IgD-negative memory B cell (primary cell): ENCODE results near the gene NOL4L. TPM values are rescaled to one million over a fixed set of nuclear protein-coding genes. Genes with fewer than 3 reads are reported as not detected.
"Not testable (repeated sequence)": the region's sequence is repeated elsewhere in the genome, so short reads cannot be mapped to it uniquely, and the experiment has no call there.

Experiments used
- H3K27ac Mint-ChIP-seq, 3 donors: one replicate each; pipeline ENCODE4 v1.8.0; 2020 to 2022; ENCODE audit warnings: mild to moderate bottlenecking in 3 of 3, mixed read lengths in 3 of 3, moderate library complexity in 1 of 3
- H3K27me3 Mint-ChIP-seq: one replicate; pipeline ENCODE4 v1.8.0; 2021; ENCODE audit warnings: mixed read lengths
- H3K36me3 Mint-ChIP-seq: one replicate; pipeline ENCODE4 v1.8.0; 2020; ENCODE audit warnings: mild to moderate bottlenecking, mixed read lengths
- H3K4me1 Mint-ChIP-seq, 3 donors: one replicate each; pipeline ENCODE4 v1.8.0; 2020 to 2022; ENCODE audit warnings: mixed read lengths in 3 of 3, mild to moderate bottlenecking in 1 of 3
- H3K4me3 Mint-ChIP-seq, 4 donors: one replicate each; pipeline ENCODE4 v1.8.0; 2020 to 2022; ENCODE audit warnings: mild to moderate bottlenecking in 4 of 4, mixed read lengths in 4 of 4, moderate library complexity in 3 of 4
- H3K9me3 Mint-ChIP-seq, 3 donors: one replicate each; pipeline ENCODE4 v1.8.0; 2020 to 2021; ENCODE audit warnings: mixed read lengths in 3 of 3, mild to moderate bottlenecking in 1 of 3
- polyA plus RNA-seq: library from polyadenylated mRNA; unstranded; fragments of 300-500 nt; fragmentation: Illumina TruSeq; gene quantifications from one replicate; pipeline ENCODE4 v1.2.3, GENCODE V29; 2021

NOL4L gene
- polyA plus RNA-seq, 1 donor from 2014 or later = 7.3 TPM

DNA sequence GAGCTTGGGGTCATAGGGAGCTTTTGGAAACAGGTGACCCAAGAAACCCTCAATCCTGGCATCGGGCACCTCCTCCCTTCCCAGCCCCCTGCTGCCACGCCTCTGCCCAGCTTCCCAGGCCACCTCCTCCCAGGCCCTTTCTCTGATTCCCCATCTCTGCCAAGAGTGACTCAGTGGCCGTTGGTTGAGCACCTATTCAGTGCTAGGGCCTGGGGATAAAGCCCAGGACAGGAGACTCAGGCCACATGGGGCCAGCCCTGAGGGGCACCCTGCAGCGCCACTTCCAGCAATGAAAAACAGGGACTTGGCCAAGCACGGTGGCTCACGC is 116.9 kb downstream of the NOL4L start:
- Mint-ChIP-seq H3K27ac (peak overlapping the region in 2 of 3 donors; percentile 23 to 35), H3K4me3 (peak overlapping the region in 2 of 4 donors; percentile 43 to 77), H3K4me1 (peaks cover 4 to 15% (median 14%) of the 10 kb centered on the region in 3 donors), H3K9me3 (no peaks in the 10 kb centered on the region), H3K27me3 (no peaks in the 10 kb centered on the region), H3K36me3 (peaks cover 5% of the 10 kb centered on the region)

DNA sequence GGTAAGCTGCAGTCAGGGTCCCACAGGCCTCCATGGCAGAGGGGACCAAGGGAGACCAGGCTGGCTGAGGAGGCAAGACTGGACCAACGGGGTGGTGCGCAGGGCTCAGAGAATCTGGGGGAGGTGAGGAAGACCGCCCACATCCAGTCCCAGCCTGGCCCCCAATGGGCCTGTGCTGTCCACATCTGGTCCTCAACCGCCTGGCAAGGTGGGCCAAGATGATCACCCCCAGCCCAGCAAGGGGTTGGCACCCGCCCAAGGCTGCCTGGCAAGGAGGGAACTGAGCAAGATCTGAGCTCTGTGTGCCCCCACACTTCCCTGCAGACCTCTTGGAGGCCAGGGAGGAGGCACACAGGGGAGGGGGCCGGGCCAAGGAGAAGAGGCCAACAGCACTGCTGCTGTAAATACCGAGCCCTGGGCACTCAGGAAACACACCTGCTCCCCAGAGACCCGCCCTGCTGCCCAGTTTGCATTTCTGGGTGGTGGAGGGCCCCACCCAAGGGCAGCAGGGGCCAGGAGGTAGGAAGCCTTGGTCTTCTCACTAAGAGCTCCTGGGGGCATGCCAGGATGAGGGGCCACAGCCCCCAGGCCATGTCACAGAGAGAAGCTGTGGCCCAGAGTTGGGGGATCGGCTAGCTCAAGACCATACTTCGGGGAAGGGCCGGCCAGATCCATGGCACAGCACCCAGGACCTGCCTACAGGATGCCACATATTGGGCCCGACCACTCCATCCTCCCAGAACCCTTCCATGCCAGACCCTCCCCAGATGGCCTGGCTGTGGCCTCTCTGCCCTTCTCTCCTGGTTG is 117.4 kb downstream of the NOL4L start:
- H3K27me3 Mint-ChIP-seq = no peaks in the 10 kb centered on the region
- H3K9me3 Mint-ChIP-seq = no peaks in the 10 kb centered on the region
- H3K4me3 Mint-ChIP-seq = peak overlapping the region in 3 of 4 donors; percentile 21 to 81 (median 43)
- H3K27ac Mint-ChIP-seq = peak overlapping the region in 2 of 3 donors; percentile 31 to 35
- H3K36me3 Mint-ChIP-seq = peaks cover 5% of the 10 kb centered on the region
- peaks cover 4 to 15% (median 14%) of the 10 kb centered on the region in 3 donors for H3K4me1 Mint-ChIP-seq

DNA sequence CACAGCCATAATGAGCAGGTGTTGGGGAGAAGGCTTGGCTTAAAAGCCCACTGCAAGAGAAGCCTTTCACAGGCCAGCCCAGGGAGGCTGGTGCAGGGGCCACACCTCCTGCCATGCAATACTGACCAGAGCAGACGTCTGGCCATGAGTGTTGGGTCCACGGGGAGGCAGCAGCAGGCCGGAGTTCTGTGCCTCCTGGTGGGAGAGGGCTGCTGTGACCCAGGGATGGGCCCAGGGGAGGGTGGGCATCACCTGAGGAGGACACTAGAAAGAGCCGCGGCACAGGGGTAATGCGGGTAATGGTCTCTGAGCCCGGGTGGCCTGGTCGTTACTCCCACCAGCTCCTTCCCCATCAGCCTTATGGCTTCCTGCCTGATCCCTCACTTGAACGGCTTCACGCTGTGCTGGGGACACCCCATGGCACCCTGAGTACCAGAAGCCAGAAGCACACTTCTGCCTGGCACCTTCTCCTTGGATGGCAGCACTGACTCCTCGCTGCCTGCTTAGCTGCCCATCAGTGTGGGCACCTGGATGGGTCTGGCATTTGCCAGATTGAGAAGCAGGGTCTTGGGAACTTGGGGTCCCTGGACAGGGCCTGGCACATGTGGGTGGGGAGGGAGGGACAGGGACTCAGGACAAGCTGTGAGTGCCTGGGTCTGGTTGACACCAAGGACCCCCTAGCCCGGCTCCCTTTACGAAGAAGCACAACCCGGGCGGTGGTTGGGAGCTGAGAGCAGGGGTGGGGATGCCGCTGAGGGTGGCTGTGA is 118.2 kb downstream of the NOL4L start:
- peaks cover 4 to 15% (median 14%) of the 10 kb centered on the region in 3 donors for H3K4me1 Mint-ChIP-seq
- H3K4me3 Mint-ChIP-seq = peak overlapping the region in 1 of 4 donors; percentile 71
- H3K27me3 Mint-ChIP-seq = no peaks in the 10 kb centered on the region
- peaks cover 5% of the 10 kb centered on the region for H3K36me3 Mint-ChIP-seq
- peak overlapping the region in 1 of 3 donors; percentile 31 for H3K27ac Mint-ChIP-seq
- no peaks in the 10 kb centered on the region for H3K9me3 Mint-ChIP-seq

DNA sequence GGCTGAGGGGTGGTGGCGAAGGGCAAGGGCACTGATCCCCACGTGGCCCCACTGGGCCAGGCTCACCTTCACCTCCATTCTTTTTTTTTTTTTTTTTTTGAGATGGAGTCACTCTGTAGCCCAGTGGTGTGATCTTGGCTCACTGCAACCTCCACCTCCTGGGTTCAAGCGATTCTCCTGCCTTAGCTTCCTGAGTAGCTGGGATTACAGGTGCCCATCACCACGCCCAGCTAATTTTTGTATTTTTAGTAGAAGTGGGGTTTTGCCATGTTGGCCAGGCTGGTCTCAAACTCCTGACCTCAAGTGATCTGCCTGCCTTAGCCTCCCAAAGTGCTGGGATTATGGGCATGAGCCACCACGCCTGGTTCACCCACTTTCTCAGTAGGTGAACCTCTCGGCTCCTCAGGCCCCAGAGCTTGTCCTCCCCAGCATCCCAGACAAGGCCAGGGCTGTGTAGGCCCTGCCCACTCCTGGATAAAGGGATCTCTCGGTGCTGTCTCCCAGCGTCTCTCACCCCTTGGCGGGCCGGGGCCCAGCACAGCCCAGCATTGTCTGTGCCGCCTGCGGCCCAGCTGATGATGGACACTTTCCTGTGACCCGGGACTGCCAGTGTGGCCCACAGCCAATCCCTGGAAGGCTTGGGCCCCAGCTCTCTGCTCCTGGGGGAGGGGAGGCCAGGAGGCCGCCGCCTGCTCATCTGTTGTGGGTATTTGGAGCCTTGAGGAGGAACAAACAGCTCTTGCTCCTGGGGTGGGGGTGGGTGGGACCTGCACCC is 119.0 kb downstream of the NOL4L start:
- H3K27me3 Mint-ChIP-seq, H3K27ac Mint-ChIP-seq, H3K36me3 Mint-ChIP-seq, H3K9me3 Mint-ChIP-seq, H3K4me3 Mint-ChIP-seq: not testable (repeated sequence)
- H3K4me1 Mint-ChIP-seq = peaks cover 4 to 15% (median 12%) of the 10 kb centered on the region in 3 donors

DNA sequence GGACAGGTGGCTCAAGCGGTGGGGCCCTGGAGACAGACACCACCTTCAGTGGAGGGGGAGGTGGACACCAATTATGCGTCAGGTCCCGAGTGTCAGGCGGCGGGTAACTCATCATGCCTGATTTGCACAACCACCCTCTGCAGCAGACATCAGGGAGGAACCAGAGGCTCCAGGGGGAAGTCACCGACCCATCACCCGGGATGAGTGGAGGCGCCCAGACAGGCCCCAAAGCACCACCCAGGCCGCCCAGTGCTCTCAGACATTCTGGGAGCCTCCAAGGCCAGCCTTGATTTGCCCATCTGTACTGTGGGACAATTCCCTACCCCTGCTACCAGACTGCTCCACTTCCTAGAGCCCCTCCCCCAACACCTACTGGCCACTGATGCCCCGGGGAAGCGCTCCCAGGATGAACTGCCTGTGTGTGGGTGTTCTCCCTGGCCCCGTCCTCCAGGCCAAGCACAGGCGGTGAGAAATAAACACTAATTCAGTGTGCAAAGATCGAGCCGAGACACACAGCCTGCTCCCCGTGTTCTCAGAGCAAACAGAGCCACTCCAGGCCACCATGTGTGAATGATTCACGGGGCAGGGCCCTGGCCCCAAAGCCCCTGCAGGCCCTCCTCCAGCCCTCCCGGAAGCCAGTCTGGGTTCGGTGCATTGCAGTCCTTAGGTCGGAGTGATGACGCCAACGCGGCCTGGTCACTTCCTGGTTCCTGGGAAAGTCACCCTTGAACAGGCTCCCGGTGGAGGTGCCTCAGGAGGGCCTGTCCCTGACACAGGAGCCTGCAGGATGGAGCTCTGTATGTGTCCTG is 119.8 kb downstream of the NOL4L start:
- peaks cover 3% of the 10 kb centered on the region for H3K36me3 Mint-ChIP-seq
- no peaks in the 10 kb centered on the region for H3K27me3 Mint-ChIP-seq
- peaks cover 3 to 14% (median 10%) of the 10 kb centered on the region in 3 donors for H3K4me1 Mint-ChIP-seq
- no peaks in the 10 kb centered on the region for H3K9me3 Mint-ChIP-seq
- no peak overlapping the region for H3K4me3 Mint-ChIP-seq
- H3K27ac Mint-ChIP-seq = no peak overlapping the region

DNA sequence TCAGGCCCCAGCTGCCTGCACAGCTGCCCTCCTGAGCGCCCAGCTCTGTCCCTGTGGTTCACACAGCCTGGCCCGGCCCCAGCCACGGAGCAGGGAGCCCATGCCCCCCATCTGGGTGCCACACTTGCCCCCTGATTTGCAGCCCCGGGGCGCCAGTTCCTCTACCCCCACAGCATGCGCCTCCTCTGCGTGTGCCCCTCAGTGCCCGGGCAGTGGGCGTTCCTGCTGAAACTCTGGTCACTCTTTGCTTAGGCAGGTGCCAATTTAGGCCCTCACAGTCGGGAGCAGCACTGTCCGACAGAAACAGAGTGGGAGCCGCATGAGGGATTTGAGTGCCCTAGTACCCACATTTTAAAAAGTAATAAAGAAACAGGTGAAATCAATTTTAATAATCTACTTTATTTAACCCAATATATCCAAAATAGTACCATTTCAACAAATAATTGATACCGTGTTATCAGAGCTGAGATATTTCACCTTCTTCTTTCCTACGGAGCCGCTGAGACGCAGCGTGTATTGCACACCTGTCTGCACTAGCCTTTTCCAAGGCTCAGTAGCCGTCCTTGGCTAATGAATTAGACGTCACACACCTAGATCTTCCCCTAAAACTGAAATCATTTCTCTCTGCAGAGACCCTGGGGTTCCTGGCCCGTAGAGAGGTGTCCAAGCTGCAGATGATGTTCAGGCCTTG is 120.6 kb downstream of the NOL4L start:
- Mint-ChIP-seq H3K4me1 (peaks cover 0 to 12% (median 7%) of the 10 kb centered on the region in 3 donors), H3K27ac (no peak overlapping the region), H3K27me3 (no peaks in the 10 kb centered on the region), H3K9me3 (no peaks in the 10 kb centered on the region), H3K36me3 (no peaks in the 10 kb centered on the region), H3K4me3 (no peak overlapping the region)

DNA sequence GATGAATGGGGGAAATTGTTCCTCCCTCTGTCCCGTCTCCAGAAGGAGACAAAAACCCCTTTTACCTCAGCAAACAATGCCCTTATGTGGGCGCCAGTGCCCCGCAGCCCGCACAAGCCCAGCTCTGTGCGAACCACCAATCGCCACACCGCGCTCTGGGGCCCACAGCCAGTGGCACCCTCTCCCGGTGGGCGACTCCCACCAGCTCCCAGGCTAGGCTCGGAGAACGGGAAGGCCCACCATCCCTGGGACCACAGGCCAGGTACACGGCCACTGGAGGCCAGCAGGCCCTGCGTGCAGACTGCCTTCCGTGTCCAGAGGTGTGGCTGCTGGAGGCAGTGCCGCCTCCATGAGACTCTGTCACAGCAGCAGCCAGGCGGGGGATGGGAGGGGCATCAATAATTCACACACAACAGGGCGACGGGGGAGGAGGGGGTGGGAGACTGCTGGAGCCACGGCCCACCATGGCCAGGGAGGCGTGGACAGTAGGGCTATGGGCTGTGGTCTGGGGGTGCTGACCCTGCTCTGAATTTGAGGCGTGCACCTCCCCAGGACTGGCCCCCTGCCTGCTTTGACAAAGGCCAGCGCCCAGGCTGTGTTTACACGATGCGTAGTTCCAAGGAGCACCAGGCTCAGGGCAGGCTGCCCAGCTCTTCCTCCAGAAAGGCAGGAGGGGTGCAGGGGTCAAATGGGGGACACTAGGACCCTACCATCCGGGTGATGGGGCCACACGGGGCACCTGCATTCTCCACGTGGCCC is 121.3 kb downstream of the NOL4L start:
- Mint-ChIP-seq H3K27ac (peak overlapping the region in 1 of 3 donors; percentile 19), H3K4me1 (peaks cover 0 to 10% (median 4%) of the 10 kb centered on the region in 3 donors), H3K4me3 (no peak overlapping the region), H3K9me3 (no peaks in the 10 kb centered on the region), H3K27me3 (no peaks in the 10 kb centered on the region), H3K36me3 (no peaks in the 10 kb centered on the region)

DNA sequence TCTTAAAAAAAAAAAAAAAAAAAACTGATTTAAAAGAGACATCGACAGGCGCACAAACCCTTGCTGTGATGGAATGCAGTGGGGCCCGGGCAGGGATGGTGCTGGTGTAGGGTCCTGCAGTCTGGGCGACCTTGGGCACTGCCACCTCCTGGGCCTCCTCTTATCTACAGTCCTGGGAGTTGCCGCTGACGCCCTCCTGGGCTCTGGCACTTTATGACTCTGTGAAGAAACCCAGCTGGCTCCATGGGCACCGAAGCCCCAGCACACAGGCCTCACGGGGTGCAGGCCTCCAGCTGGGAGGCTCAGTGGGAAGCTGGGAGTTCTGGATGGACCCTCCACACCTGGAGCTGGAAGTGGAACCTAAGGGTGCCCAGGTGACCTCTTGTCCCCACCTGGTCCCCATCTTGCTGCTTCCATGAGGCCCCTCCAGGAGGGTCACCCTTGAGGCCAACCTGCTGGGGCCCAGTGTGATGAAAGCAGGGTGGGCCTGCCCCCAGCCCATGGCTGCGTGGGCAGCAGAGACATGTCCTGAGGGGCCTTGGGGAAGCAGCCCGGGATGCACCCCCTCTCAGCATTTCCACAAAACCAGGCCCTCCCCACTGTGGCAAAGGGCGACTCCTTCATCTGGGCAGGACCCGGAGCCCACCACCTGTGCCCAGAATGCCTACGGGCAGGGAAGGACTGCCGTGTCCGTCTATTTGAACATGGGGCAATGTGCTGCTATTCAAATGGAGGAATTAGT is 122.1 kb downstream of the NOL4L start:
- no peak overlapping the region for H3K4me3 Mint-ChIP-seq
- H3K27me3 Mint-ChIP-seq = no peaks in the 10 kb centered on the region
- no peaks in the 10 kb centered on the region for H3K9me3 Mint-ChIP-seq
- H3K27ac Mint-ChIP-seq = peak overlapping the region in 1 of 3 donors; percentile 19
- H3K4me1 Mint-ChIP-seq = peaks cover 4 to 11% (median 9%) of the 10 kb centered on the region in 3 donors
- H3K36me3 Mint-ChIP-seq = no peaks in the 10 kb centered on the region

DNA sequence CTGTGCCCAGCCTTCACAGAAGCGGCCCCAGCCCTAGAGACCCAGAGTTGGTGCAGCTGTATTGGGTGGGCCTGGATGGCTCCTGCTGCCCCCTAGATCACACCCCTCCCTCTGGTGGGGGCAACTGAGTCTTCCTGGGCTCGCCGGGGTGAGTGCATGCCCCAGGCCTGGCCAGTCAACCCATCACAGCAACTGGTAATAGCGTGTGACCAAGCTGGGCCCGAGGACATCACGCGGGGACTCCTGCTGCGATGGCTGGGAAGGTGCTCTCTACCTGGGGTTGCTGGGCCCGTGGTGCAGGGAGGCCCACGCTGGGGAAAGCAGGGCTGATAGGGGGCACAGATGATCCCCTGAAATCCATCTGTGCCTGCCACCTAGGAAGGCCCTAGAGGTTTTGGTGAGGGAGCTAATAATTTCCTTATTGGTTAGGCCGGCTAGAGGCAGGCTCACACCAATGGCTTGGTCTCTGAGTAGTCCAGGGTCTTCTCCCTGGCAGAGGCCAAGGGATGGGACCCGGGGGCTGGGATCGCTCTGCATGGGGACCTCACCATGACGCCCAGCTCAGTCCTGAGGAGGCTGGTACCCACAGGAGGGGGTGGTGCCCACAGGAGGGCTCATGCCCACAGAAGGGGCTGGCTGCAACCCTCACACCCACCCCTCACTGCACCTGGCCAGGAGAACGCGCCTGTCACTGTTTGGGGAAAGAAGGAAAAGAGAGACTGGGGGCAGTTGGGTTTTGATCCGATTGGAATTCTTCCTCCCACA is 123.1 kb downstream of the NOL4L start:
- Mint-ChIP-seq H3K27me3 (no peaks in the 10 kb centered on the region), H3K9me3 (no peaks in the 10 kb centered on the region), H3K27ac (no peak overlapping the region), H3K36me3 (no peaks in the 10 kb centered on the region), H3K4me3 (no peak overlapping the region), H3K4me1 (peaks cover 4 to 10% (median 8%) of the 10 kb centered on the region in 3 donors)

DNA sequence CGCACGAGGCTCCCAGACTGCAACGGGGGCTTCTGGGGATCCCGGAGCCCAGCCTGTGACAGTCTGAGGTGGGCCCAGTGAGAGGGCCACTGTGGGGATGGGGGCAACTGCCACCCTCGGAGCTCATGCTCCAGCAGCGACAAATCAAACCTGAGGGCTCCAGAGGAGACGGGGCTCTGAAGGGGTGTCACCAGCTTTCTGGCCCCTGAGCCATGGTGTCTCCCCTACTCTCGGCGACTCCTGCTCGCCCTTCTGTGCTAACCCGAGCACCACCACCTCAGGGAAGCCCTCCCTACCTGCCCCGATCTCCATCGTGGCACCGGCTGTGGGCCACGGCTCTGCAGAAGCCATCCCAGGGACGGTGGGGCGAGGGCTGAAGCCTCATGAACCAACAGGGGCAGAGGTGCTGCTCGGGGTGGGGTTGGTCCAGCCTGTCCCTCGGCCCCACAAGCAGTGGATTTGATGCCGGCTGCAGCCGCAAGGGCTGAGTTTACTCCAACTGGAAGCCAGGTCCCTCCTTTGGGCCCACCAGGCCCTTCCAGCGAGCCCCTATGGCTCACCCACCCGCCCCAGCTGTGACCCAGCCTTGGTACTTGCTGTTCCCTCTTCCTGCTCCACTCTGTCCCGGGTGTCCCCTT is 124.3 kb downstream of the NOL4L start:
- Mint-ChIP-seq H3K4me1 (peaks cover 4 to 10% (median 8%) of the 10 kb centered on the region in 3 donors), H3K27me3 (no peaks in the 10 kb centered on the region), H3K4me3 (peak overlapping the region in 1 of 4 donors; percentile 17), H3K27ac (no peak overlapping the region), H3K36me3 (no peaks in the 10 kb centered on the region), H3K9me3 (no peaks in the 10 kb centered on the region)

DNA sequence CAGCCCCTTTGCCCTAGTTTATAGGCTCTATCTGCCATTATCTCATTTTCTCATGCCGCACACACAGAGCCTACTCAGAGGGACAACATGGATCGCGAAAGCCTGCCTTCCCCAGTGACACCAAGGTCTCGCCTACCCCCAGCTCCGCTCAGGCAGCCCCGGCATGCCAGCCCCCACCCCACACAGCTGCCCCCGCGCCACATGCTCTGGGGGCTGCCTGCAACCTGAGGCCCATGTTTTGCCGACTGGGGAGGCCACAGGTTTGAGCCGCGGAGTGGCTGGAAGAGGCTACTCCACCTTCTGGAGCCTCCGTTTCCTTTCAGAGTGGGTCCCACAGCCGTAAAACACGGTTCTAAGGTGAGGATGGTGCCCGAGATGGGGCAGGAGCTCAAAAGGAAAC is 124.9 kb downstream of the NOL4L start:
- H3K27me3 Mint-ChIP-seq = no peaks in the 10 kb centered on the region
- no peak overlapping the region for H3K27ac Mint-ChIP-seq
- H3K36me3 Mint-ChIP-seq = peaks cover under 1% of the 10 kb centered on the region
- H3K9me3 Mint-ChIP-seq = no peaks in the 10 kb centered on the region
- no peak overlapping the region for H3K4me3 Mint-ChIP-seq
- H3K4me1 Mint-ChIP-seq = peaks cover 4 to 10% (median 8%) of the 10 kb centered on the region in 3 donors

DNA sequence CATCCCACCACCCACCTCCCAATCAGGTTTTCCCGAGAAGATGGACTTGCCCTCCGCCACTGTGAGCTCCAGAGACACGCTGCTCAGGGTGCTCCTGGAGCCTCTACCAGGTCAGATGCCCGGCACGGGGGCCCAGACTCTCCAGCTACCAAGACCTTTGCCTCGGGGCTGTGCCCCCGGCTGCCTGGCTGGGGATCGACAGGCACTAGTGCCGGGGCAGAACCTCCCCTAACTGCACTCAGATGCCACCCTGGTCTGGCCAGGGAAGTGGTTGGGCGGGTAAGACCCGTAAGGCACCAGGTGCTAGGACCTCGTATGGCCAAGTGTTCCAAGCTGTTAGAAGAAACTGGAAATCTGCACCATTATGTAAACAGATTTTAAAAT is 126.3 kb downstream of the NOL4L start:
- H3K9me3 Mint-ChIP-seq = no peaks in the 10 kb centered on the region
- peaks cover 4 to 15% (median 10%) of the 10 kb centered on the region in 3 donors for H3K4me1 Mint-ChIP-seq
- peak overlapping the region in 1 of 4 donors; percentile 5 for H3K4me3 Mint-ChIP-seq
- peaks cover 3% of the 10 kb centered on the region for H3K36me3 Mint-ChIP-seq
- H3K27ac Mint-ChIP-seq = peak overlapping the region in 2 of 3 donors; percentile 47 to 76
- H3K27me3 Mint-ChIP-seq = no peaks in the 10 kb centered on the region
